Fibroblast of gingiva (primary cell): ENCODE measurements around the gene C1QL4.
"Not testable (repeated sequence)": the region's sequence is repeated elsewhere in the genome, so short reads cannot be mapped to it uniquely, and the experiment has no call there.

Experiments
- DNase-seq: peaks from one replicate; pipeline ENCODE4 v3.0.0-alpha.2; 2011; ENCODE audit warnings: low read depth

Gene C1QL4

GRCh38 chr12:49301760-49302159 lies 35.2 kb downstream of the C1QL4 start:
- no peak for DNase-seq

GRCh38 chr12:49298160-49298559 lies 38.8 kb downstream of the C1QL4 start:
- DNase-seq, result no peak

- DNase-seq, result no peak
Measured at GRCh38 chr12:49297695-49298060, 39.3 kb downstream of the C1QL4 start.

- no peak for DNase-seq
Measured at GRCh38 chr12:49296836-49297694, 39.9 kb downstream of the C1QL4 start.

DNA sequence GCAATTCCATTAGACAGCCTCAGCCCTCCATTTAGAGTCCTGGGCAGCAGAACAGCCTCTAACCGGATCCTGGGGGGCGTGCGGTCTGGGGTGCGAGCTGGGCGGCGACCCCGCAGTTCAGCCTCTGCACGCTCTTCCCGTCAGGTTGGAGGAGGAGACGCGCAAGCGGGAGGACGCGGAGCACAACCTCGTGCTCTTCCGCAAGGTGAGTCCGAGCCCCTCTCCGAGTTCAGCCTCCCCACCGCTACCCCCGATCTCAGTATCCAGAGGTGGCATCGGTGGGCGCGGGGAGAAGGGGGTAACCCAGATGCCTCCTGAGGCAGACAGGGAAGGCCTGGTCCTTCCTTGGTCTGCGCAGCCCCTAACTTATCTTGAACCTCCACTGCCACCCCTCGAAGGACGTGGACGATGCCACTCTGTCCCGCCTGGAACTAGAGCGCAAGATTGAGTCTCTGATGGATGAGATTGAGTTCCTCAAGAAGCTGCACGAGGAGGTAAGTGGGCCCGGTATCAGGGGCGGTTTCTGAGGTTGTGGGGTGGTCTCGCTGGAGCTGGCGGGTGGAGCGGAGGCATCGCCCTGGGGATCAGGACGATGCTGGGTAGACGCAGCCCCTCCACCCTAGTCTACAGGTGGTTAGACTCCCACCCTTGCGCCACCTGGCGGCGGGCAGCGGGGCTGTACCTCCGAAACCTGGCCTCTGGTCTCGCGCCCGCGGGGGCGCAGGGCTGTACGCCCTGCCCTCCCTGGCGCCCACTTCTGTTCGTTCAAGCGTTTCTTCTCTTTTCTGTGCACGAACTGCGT lies 40.8 kb downstream of the C1QL4 start:
- DNase-seq, result no peak

DNA sequence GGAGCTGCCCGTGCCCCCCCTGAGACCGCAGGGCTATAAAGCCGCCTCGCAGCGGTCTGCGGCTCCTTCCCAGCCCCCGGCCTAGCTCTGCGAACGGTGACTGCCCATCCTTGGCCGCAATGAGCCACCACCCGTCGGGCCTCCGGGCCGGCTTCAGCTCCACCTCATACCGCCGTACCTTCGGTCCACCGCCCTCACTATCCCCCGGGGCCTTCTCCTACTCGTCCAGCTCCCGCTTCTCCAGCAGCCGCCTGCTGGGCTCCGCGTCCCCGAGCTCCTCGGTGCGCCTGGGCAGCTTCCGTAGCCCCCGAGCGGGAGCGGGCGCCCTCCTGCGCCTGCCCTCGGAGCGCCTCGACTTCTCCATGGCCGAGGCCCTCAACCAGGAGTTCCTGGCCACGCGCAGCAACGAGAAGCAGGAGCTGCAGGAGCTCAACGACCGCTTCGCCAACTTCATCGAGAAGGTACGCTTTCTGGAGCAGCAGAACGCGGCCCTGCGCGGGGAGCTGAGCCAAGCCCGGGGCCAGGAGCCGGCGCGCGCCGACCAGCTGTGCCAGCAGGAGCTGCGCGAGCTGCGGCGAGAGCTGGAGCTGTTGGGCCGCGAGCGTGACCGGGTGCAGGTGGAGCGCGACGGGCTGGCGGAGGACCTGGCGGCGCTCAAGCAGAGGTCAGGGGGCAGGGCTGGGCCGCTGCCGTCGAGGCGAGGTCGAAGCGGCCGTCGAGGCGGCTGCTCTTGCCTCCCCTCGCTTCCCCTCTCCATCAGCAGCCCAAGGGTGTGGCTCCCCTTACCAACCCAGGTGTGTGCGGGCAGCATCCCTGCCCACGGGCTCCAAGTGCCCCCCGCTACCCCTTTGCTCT lies 41.7 kb downstream of the C1QL4 start, which contains the start of gene PRPH:
PRPH (plus strand) TSS at position 66 of the 855 bp plus-strand sequence; CDS start at position 120, 54 bp downstream.
- no peak for DNase-seq

GRCh38 chr12:49294804-49295081 lies 42.2 kb downstream of the C1QL4 start:
- no peak for DNase-seq

DNA sequence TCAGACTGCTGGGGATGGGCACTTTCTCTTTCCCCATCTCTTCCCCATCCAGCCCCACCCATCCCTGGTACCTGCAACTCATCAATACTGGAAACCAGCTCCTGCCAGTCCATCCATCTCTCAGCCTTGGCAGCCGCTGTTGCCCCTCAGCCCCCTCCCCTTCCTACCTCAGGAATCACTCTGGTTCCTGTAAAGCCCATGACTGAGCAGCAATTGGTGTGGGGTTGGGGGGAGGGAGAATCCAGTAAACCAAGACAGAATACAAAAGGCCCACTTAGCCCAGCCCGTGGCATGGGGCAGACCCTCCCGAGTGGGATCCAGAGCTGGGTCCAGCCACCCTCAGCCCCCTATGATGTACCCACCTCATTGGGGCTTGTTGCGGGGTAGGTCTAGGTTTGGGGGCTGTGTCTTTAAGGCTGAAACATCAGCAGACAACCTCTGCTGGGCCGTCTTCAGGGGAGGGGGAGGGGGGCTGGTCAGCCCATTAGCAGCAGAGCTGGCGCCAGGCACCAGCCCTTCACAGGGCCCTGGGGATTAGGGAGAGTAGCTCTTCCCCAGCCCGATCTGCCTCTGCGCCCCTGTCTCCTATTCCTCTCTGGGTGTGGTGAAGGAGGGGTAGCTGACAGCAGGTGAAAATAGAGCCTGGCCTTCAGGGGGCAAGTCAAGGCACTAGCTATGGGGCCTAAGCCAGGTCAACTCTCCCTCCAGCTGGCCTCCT lies 42.7 kb downstream of the C1QL4 start:
- no peak for DNase-seq

- DNase-seq, result no peak
Measured at GRCh38 chr12:49293056-49293956, 43.7 kb downstream of the C1QL4 start.

- DNase-seq, result no peak
Measured at GRCh38 chr12:49292729-49293055, 44.3 kb downstream of the C1QL4 start.

- DNase-seq, result no peak
Measured at GRCh38 chr12:49288922-49289555, 47.9 kb downstream of the C1QL4 start.

- peak; percentile 32 for DNase-seq
Measured at GRCh38 chr12:49288412-49288853, 48.6 kb downstream of the C1QL4 start.

DNA sequence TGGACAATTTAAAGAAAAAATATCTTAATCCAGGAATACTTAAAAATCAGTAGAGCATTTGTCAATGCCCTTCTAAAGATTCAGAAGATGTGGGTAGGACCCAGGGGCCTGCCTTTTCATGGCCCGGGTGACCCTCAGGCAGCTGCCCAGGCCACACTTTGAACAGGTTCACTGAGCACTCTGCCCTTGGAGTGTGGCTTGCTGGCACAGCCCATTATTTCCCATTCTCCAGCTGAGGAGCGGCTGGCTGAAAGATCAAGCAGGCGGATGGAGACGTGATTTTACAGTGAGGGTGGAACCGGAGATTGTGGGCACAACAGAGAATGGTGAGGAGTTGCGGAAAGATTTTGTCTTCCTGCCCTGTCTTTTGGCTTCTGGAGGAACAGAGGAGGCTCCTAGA lies 49.1 kb downstream of the C1QL4 start:
- no peak for DNase-seq

DNA sequence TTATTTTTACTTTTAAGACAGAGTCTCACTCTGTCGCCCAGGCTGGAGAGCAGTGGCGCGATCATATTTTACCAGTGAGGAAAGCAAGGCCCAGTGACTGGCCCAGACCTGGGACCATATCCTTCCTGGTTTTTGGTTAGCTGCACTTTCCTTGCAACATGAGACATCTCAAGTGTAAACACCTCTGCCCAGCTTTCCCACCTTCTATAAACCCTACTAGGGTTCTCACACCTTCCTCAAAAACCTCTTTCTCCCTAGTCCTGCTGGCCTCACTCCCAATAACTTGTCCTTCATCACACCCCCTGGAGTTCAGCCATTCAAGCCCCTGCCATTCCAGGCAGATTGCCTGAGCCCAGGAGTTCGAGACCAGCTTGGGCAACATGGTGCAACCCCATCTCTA lies 52.3 kb downstream of the C1QL4 start:
- DNase-seq, result no peak

- no peak for DNase-seq
Measured at GRCh38 chr12:49283541-49284429, 53.2 kb downstream of the C1QL4 start.

DNA sequence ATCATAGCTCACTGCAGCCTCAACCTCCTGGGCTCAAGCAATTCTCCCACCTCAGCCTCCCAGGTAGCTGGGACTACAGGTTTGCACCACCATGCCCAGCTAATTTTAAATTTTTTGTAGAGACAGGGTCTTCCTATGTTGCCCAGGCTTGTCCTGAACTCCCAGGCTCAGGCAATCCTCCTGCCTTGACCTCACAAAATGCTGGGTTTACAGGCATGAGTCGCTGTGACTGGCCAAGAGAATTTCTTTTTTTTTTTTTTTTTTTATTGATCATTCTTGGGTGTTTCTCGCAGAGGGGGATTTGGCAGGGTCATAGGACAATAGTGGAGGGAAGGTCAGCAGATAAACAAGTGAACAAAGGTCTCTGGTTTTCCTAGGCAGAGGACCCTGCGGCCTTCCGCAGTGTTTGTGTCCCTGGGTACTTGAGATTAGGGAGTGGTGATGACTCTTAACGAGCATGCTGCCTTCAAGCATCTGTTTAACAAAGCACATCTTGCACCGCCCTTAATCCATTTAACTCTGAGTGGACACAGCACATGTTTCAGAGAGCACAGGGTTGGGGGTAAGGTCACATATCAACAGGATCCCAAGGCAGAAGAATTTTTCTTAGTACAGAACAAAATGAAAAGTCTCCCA lies 54.1 kb downstream of the C1QL4 start:
- DNase-seq, result not testable (repeated sequence)
